Measurements from ENCODE around the gene ATP5F1E.

ATP5F1E gene

GRCh38 chr20:59032023-59032712, at the start of gene ATP5F1E:
Gene ATP5F1E (minus strand): TSS chr20:59032335. CDS start chr20:59032251, 84 bp downstream.
- DNase-seq = peak; percentile 75

- DNase-seq = no peak
These were observed 48.9 kb upstream of the ATP5F1E start for GRCh38 chr20:59081036-59081435.

DNA sequence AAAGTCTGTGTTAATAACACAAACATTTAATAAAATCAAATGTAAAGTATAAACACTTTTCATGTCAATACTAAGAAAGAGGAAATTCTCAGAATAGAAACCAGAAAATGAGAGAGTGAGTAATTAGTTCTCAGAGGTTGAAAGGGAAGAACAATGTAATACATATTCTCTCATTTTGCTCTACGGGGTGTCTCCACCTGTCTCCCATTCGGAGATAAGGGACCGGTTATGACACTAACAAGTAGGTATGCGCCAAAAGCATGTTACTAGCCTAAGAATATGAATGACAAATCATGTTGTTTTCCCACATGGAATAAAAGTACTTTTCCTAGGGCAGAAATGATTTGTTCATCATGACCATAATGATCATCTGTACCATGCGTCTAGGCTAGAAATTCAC, 46.1 kb upstream of the ATP5F1E start:
- DNase-seq = no peak

GRCh38 chr20:59077705-59078104, 45.6 kb upstream of the ATP5F1E start:
- no peak for DNase-seq

DNA sequence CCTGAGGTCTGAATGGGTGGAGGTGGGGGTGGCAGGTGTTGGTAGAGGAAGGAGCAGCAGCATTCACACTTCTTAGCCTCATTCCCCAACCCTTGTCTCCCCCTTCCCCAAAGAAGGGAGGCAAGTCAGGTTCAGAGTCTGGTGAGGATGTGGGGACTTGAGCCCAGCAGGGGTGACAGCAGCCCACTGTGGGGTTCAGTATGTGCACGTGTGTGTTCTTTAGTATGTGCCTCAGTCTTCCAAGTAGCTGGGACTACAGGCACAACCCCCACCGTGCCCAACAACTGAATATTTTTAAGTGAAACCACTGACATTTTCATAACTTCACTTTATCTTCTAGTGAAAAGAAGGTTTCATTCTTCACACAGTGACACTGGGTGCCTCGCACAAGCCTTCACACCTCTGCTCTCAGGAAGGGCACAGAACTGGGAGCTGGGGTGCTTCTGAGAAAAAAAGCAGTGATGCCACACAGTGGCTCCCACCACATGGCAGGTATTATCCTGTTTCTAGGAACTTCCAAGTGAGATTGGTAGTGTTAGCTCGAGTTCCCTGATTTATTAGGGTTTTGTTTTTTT, 43.9 kb upstream of the ATP5F1E start:
- DNase-seq = no peak

DNA sequence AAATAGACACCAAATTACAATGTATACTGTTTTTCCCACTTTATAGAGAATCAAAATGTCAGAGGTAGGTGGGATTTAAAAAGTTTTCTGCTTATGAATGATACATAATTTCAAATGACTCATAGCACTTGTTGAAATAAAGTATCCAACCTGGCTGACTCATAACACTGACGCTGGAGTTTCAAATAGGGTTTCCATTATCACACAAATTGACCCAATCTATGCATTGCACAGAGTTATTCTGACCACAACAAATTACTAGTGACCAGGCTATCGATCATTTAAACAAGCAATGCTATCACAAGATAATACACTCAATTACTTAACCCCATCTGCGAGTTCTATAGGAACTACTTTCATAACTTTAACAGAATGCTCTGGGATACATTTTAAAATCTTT, 42.3 kb upstream of the ATP5F1E start:
- no peak for DNase-seq

DNA sequence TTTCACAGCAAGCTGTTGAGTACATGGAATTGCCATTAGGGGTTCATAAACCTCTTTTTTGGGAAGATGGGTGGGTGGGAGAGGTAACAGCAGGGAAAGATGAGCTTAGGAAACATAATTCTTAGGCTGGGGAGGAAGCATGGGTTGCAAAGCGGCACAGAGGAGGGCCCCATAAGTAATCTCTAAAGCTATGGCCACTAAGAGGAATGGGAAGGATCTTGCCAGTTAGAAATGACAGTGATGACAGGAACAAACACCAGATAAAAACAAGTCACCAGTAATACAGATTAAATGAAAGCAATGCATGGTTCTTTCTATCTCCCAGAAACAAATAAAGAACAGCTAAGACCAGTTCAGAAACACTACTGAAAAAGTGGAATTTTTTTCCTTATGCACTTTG, 41.4 kb upstream of the ATP5F1E start:
- DNase-seq = no peak

DNA sequence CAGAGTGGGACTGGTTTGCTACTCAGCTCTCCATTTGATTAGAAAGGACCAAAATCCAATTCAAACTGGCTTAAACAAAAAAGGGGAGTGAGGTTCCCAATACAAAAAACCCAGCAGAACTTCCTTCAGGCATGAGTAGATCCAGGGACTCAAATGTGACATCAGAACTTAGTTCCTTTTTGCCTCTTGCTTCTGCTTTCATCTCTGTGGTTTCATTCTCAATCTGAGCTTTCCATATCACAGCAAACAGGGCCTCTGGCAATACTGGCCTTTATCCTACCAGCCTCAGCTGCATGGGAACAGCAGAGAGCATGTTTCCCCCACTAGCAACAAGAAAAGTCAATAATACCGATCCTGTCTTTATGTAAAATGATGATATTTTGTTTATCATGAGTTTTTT, 39.1 kb upstream of the ATP5F1E start:
- no peak for DNase-seq

DNA sequence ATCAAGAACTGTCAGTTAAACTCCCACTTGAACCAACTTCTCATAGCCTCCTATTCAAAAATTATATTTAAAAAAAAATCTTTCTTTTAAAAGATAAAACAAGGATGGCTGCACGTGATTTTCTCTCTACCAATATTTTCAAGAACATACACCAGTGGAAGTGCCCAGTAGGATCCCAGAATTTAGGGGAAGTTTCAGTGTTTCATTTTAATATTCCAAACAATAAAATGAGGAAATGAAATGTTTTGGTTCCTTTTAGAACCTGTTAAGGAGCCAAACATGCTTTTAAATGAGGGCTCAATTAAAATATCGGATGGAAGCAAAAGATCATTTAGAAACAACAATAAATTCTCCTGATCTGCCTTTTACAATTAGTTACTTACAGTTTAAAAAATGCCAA, 36.9 kb upstream of the ATP5F1E start:
- no peak for DNase-seq

GRCh38 chr20:59068534-59068933, 36.4 kb upstream of the ATP5F1E start:
- no peak for DNase-seq

DNA sequence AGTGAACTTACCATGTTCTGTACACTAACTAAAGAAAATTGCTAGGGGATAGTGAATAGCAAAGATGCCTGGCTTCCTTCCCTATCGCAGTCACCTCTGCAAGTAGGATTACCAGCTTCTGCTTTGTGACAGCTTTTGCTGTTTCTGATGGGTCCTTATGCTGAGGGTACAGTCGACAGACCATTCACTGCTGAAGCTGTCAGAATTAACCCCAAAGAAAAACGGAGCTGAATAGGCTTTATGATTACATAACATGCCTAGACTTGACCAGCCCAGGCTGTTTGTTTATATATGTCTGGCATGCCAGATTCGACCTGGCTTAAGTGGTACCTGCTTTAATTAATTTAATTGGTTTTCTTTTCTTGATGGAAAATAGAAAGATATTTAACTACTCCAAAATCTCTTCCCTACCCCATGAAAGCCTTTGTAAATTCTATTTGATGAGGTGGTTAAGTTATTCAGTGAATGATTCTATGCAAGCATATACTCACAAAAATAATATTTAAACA, 32.1 kb upstream of the ATP5F1E start:
- no peak for DNase-seq

GRCh38 chr20:59063358-59064213, 31.5 kb upstream of the ATP5F1E start:
- no peak for DNase-seq

- DNase-seq = no peak
These were observed 29.9 kb upstream of the ATP5F1E start for GRCh38 chr20:59062081-59062480.

DNA sequence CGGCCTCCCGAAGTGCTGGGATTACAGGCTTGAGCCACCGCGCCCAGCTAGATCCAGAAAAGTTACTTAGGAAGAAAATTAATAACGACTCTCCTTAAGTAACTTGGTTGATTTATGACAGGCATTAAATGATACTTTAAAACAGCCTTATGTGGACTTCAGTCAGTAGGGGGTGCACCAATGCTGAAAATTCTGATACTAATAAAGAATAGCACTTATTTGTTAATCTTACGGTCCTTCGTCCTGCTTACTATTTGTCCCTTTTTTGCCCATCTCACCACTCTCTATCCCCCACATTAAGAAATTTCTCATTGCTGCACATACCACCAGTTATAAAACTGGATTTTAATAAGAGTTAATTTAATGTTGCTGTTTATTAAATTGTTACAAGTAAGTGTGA, 23.2 kb upstream of the ATP5F1E start:
- no peak for DNase-seq

DNA sequence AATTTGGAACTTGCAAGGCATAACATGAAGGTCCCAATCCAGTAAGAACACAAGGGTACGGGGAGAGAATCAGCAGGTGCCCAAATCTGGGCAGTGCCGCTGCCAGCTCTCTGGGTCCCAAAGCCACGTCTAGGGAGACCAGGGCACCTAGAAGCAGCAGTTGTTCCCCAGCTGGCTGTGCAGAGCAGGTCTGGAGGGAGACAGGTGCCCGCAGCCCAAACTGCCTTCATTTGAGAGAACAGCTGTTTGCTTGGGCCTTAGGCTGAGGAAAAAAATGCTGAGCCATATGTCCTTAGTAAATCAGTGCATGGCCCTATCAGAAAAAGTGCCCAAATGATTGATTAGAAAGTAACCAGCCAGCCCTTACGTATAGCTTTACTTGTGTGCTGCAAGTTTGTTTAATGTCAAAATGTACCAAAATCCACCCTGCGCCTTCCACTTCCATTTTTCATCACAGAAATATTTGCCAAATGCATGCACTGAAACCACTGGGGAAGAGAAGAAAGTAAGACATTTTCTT, 19.6 kb upstream of the ATP5F1E start:
- no peak for DNase-seq

DNA sequence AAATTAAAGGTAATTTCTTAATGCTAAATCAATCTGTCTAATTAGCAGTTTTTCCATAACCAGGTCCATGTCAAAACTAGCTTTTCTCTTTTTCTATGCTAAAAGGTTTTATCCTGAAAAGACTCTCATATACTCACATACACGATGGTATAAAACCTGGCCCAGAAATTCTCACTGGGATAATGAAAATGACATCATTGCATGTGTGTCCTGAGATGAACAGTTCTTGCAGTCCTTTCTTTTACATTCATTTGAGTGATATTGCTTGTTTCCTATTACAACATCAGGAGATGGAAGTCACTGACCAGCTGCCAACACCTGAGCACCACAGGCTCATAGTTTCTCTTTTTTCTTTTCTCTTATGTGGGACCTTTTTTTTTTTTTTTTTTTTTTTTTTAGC, 18.3 kb upstream of the ATP5F1E start:
- DNase-seq = no peak

DNA sequence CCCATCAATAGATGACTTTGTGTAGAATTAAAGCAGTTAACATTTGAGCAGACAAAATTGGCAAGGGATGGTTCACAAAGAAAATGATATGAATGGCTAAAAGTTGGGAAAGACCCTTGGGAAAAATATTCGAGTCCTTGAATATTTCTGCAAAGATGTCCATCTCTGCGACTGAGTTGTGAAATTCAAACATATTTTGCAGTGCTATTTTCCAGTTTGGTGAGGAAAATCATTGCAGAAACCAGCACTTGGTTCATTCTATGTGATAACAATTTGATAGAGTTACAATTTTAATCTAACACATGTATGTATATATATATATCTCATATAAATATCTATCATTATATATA, 16.5 kb upstream of the ATP5F1E start:
- no peak for DNase-seq

- DNase-seq = no peak
These were observed 16.0 kb upstream of the ATP5F1E start for GRCh38 chr20:59047938-59048680.

DNA sequence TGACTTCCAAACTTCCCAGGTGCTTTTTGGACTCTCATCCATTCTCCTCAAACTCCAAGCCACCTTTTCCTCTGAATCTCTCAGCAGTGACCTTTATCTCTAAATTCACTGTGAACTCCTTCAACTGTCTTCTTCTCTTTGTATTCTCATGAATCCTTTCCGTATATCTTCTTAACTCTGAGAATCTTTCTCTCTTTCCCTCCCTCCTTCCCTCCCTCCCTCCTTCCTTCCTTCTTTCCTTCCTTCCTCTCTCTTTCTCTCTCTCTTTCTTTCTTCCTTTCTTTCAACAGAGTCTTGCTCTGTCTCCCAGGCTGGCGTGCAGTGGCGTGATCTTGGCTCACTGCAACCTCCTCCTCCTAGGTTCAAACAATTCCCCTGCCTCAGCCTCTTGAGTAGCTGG, 14.7 kb upstream of the ATP5F1E start:
- DNase-seq = no peak

- DNase-seq = no peak
These were observed 12.7 kb upstream of the ATP5F1E start for GRCh38 chr20:59044796-59045195.

- DNase-seq = no peak
These were observed 12.2 kb upstream of the ATP5F1E start for GRCh38 chr20:59044295-59044694.

DNA sequence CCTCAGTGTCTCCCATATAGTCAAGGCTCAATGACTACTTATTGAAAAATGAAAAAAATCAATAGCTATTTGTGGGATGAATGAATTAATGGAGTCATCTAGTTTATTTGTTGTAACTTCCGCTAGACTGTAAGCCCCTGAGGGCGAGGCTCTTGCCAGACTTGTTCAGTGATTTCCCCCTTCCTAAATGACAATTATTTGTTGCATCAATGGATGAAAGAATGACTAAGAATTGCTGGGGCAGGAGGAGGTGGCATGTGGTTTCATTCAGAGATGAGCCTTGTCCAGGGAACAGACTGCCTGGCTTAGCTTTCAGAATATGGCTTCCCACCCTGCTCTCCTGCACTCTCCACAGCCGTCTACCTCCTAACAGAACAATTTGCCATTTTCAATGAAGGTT, 11.6 kb upstream of the ATP5F1E start:
- DNase-seq = no peak
